Loucy (cell line): ENCODE measurements around the gene SMS.

Source experiments
- H2AFZ ChIP-seq: fragments of 200-600 bp; sonication (generic); 2 replicates; pipeline ENCODE4 v1.6.0; 2016; ENCODE audit warnings: antibody characterized with exemption, mild to moderate bottlenecking, low read length, moderate library complexity
- H3F3A ChIP-seq: fragments of 200-600 bp; 2 replicates; pipeline ENCODE4 v1.6.0; 2016; ENCODE audit warnings: antibody characterized with exemption, low read depth, mild to moderate bottlenecking
- H3K27me3 ChIP-seq: fragments of 200-600 bp; sonication (generic); 2 replicates; pipeline ENCODE4 v1.6.1; 2014; ENCODE audit warnings: low read length, mild to moderate bottlenecking; ENCODE audit not compliant: insufficient read depth, poor library complexity, severe bottlenecking
- H3K36me3 ChIP-seq: fragments of 200-600 bp; sonication (generic); 2 replicates; pipeline ENCODE4 v1.6.1; 2016; ENCODE audit warnings: low read length; ENCODE audit not compliant: insufficient read depth
- H3K4me1 ChIP-seq: fragments of 200-600 bp; sonication (generic); 2 replicates; pipeline ENCODE4 v1.5.1; 2014; ENCODE audit warnings: low read length, mild to moderate bottlenecking; ENCODE audit not compliant: insufficient read depth, poor library complexity, severe bottlenecking
- H3K4me2 ChIP-seq: fragments of 200-600 bp; sonication (generic); 2 replicates; pipeline ENCODE4 v1.6.0; 2014; ENCODE audit warnings: antibody characterized with exemption, low read length, low read depth, mild to moderate bottlenecking; ENCODE audit not compliant: poor library complexity, severe bottlenecking
- H3K4me3 ChIP-seq: fragments of 200-600 bp; sonication (generic); 2 replicates; pipeline ENCODE4 v1.5.1; 2014; ENCODE audit warnings: low read length, mild to moderate bottlenecking, mixed read lengths; ENCODE audit not compliant: poor library complexity, severe bottlenecking
- H3K79me2 ChIP-seq: fragments of 200-600 bp; sonication (generic); 2 replicates; pipeline ENCODE4 v1.6.1; 2014; ENCODE audit warnings: low read length; ENCODE audit not compliant: insufficient read depth
- H3K9ac ChIP-seq: fragments of 200-600 bp; sonication (generic); 2 replicates; pipeline ENCODE4 v1.6.0; 2014; ENCODE audit warnings: mild to moderate bottlenecking, low read depth, low read length, moderate library complexity; ENCODE audit not compliant: poor library complexity, severe bottlenecking
- H3K9me2 ChIP-seq: fragments of 200-600 bp; sonication (generic); replicated peaks from 2 replicates; pipeline ENCODE4 v1.6.1; 2016; ENCODE audit warnings: low read depth, low read length, mixed read lengths
- H3K9me3 ChIP-seq: fragments of 200-600 bp; sonication (generic); 2 replicates; pipeline ENCODE4 v1.6.1; 2014; ENCODE audit warnings: mild to moderate bottlenecking, antibody characterized with exemption, low read length, low read depth; ENCODE audit not compliant: insufficient read depth
- H4K20me1 ChIP-seq: fragments of 200-600 bp; sonication (generic); 2 replicates; pipeline ENCODE4 v1.6.0; 2014; ENCODE audit warnings: antibody characterized with exemption, low read length, mild to moderate bottlenecking; ENCODE audit not compliant: insufficient read depth, poor library complexity, severe bottlenecking
- CTCF ChIP-seq: fragments of 200-600 bp; sonication (generic); conservative IDR thresholded peaks from 2 replicates; pipeline ENCODE4 v1.5.1; 2014; ENCODE audit warnings: mild to moderate bottlenecking, antibody characterized with exemption, low read length
- EZH2phosphoT487 ChIP-seq: fragments of 200-600 bp; IDR thresholded peaks from 2 replicates; pipeline ENCODE4 v1.6.1; 2018; ENCODE audit warnings: antibody characterized with exemption, mild to moderate bottlenecking, moderate library complexity, borderline replicate concordance

The SMS gene

GRCh38 chrX:21929209-21929608 lies 11.3 kb upstream of the SMS start:
- Histone ChIP-seq H3K27me3 (no peaks in the 10 kb centered on the region), H4K20me1 (no peaks in the 10 kb centered on the region), H3K36me3 (no peaks in the 10 kb centered on the region), H3F3A (no peaks in the 10 kb centered on the region), H3K4me1 (peaks cover 2% of the 10 kb centered on the region), H3K4me3 (no peak overlapping the region), H3K9me3 (no peaks in the 10 kb centered on the region), H3K9ac (no peak overlapping the region), H3K4me2 (no peak overlapping the region), H3K79me2 (no peaks in the 10 kb centered on the region), H2AFZ (no peak overlapping the region), H3K9me2 (no peaks in the 10 kb centered on the region)
- no peak for TF ChIP-seq EZH2phosphoT487
- TF ChIP-seq CTCF = no peak

- TF ChIP-seq CTCF (no peak), EZH2phosphoT487 (no peak)
- Histone ChIP-seq H3K27me3 (no peaks in the 10 kb centered on the region), H3K9me3 (no peaks in the 10 kb centered on the region), H3K79me2 (no peaks in the 10 kb centered on the region), H3K4me3 (no peak overlapping the region), H3K4me2 (no peak overlapping the region), H3K4me1 (peaks cover 2% of the 10 kb centered on the region), H3K9ac (no peak overlapping the region), H4K20me1 (no peaks in the 10 kb centered on the region), H3K9me2 (no peaks in the 10 kb centered on the region), H3K36me3 (no peaks in the 10 kb centered on the region), H3F3A (no peaks in the 10 kb centered on the region), H2AFZ (no peak overlapping the region)
These were observed 9.5 kb upstream of the SMS start for GRCh38 chrX:21930986-21931385.

GRCh38 chrX:21932292-21933002 lies 8.1 kb upstream of the SMS start:
- Histone ChIP-seq H3K4me2 (no peak overlapping the region), H3K9me3 (no peaks in the 10 kb centered on the region)

GRCh38 chrX:21933077-21933476 lies 7.4 kb upstream of the SMS start:
- no peak overlapping the region for H3K4me2 ChIP-seq

More at GRCh38 chrX:21932292-21933002, 8.1 kb upstream of the SMS start:
- Histone ChIP-seq H3F3A (no peaks in the 10 kb centered on the region), H2AFZ (no peak overlapping the region), H3K27me3 (no peaks in the 10 kb centered on the region), H3K4me1 (peaks cover 2% of the 10 kb centered on the region), H3K4me3 (no peak overlapping the region), H4K20me1 (no peaks in the 10 kb centered on the region), H3K79me2 (no peaks in the 10 kb centered on the region), H3K9me2 (no peaks in the 10 kb centered on the region), H3K36me3 (no peaks in the 10 kb centered on the region), H3K9ac (no peak overlapping the region)
- TF ChIP-seq EZH2phosphoT487 = no peak

More at GRCh38 chrX:21933077-21933476, 7.4 kb upstream of the SMS start:
- Histone ChIP-seq H3K36me3 (no peaks in the 10 kb centered on the region), H3K9me2 (no peaks in the 10 kb centered on the region), H3K9me3 (no peaks in the 10 kb centered on the region), H3K27me3 (no peaks in the 10 kb centered on the region), H3F3A (no peaks in the 10 kb centered on the region), H2AFZ (no peak overlapping the region), H3K79me2 (no peaks in the 10 kb centered on the region), H3K4me1 (peaks cover 2% of the 10 kb centered on the region), H4K20me1 (no peaks in the 10 kb centered on the region), H3K4me3 (no peak overlapping the region), H3K9ac (no peak overlapping the region)
- no peak for TF ChIP-seq CTCF
- no peak for TF ChIP-seq EZH2phosphoT487
